NCI-H1436 treated with DMSO at 0.1 percent for 48 hours (cell line): ENCODE measurements around the gene NPY.

Experiments used
- DNase-seq: peaks from one replicate; lab custom pipeline; 2025; lab: John Stamatoyannopoulos, UW

The NPY gene

GRCh38 chr7:24316340-24316739, 32.4 kb downstream of the NPY start:
- DNase-seq, result no peak

GRCh38 chr7:24318326-24318725, 34.3 kb downstream of the NPY start:
- no peak for DNase-seq

- no peak for DNase-seq
Observed at GRCh38 chr7:24319209-24319608, 35.2 kb downstream of the NPY start.

DNA sequence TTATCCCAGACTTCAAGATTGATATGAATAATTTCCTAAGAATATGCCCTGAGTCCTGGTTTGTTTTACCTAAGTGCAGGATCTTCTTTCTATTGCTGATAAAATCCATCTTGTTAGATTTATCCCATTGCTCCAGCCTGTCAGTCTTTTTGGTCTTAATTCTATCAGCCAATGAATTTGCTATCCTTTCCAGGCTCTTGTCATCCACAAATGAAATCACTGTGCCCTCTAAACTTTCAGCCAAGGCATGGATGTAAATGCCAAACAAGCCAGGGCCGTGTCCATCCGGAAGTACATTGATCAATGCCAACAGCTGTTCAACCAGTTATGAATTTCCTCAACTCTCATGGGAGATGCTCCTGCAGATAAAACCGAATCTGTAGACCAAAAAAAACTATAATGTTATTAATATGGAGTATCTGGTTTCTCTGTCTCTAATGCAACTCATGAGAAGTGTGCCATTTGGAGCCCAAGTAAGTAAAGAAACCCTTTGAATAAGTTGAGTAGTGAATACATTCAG, 40.0 kb downstream of the NPY start:
- DNase-seq, result no peak

GRCh38 chr7:24325708-24326107, 41.7 kb downstream of the NPY start:
- DNase-seq, result no peak

GRCh38 chr7:24328050-24328449, 44.1 kb downstream of the NPY start:
- DNase-seq, result no peak

GRCh38 chr7:24328894-24329293, 44.9 kb downstream of the NPY start:
- DNase-seq, result no peak

DNA sequence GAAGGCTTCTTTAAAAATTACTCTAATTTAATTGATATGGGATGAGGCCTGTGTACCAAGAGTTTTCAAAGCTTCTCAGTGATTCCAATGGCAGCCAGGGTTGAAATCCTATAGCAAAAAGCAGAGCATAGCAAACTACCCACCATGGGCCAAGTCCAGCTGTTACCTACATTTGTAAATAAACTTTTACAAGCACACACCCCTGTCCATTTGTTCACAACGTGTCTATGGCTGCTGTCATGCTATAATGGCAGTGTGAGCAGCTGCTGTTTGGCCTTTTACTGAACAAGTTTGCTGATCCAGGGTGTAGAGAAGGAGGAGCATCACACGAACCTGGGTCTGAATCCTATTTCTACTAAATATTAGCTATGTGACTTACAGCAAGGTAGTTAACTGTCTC, 50.0 kb downstream of the NPY start:
- no peak for DNase-seq

GRCh38 chr7:24334627-24335026, 50.6 kb downstream of the NPY start:
- no peak for DNase-seq

DNA sequence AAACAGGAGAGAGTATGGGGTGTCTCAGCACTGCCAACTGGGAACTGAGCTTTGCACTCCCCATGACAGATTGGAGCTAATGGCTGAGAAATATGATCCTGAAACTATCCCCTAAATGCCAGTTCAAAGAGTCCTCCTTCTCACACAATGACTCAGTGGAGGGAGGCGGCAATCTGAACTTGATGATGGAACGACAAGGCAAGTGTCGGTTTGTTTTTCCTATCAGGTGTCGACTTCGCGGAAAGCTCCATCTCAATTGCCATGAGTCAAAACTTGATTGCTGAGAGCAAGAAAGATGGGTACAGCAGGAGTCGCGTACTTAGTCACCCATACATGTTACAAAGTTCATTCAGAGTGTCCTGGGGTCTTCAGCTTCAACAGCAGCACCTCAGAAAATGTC, 52.5 kb downstream of the NPY start:
- no peak for DNase-seq

DNA sequence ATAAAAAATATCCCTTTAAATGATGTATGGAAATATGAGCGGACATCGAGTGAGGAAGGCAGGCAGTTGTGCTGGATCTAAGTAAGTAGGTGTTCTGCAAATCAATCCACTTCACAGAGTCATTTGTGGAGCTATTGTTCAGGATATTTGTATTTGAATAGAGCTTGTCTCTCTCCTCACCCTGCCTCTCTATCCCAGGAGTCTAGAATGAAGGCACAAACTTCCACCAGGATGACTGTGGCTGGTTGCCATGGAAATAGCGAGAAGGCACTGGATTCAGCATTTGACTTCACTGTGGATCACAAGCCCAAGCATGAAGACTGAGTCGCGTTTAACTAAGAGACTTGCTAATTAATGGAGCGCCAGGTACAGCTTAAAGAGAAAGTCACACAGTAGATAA, 53.2 kb downstream of the NPY start:
- no peak for DNase-seq

GRCh38 chr7:24339575-24339974, 55.6 kb downstream of the NPY start:
- DNase-seq, result no peak

GRCh38 chr7:24340727-24341126, 56.7 kb downstream of the NPY start:
- no peak for DNase-seq
